Pancreas (tissue), 10 donors: Measurements from ENCODE around the gene ARTN. TPM values are rescaled to one million over a fixed set of nuclear protein-coding genes. Genes with fewer than 3 reads are reported as not detected.

Source experiments
- ATAC-seq, 4 donors: fragments of 200-7000 bp; cut with Tn5 transposase; one replicate each; pipeline versions ENCODE4 v1.8.0 to v1.9.1; 2020; ENCODE audit warnings: mild to moderate bottlenecking in 4 of 4, moderate library complexity in 4 of 4
- DNase-seq, 6 donors: peaks; one replicate each; pipeline ENCODE4 v3.0.0-alpha.2; 2020
- FAIRE-seq: peaks from 2 replicates; lab custom pipeline; 2012; peaks lifted over from hg19 to GRCh38; lab: Jason Lieb, UNC
- H3K27ac ChIP-seq, 4 donors: fragments of 200-600 bp; sonication (generic); 1 replicate in 3 of 4; 2 replicates in 1 of 4; pipeline versions ENCODE4 v1.5.0 to v1.8.0; 2020
- H3K27me3 ChIP-seq, 4 donors: fragments of 200-600 bp; one replicate each; pipeline ENCODE4 v1.8.0; 2021
- H3K36me3 ChIP-seq, 3 donors: fragments of 200-600 bp; sonication (generic) in 1 of 3; one replicate each; pipeline versions ENCODE4 v1.5.0 to v1.8.0; 2020 to 2021
- H3K4me1 ChIP-seq, 3 donors: fragments of 200-600 bp; one replicate each; pipeline ENCODE4 v1.8.0; 2021
- H3K4me3 ChIP-seq, 4 donors: fragments of 200-600 bp; sonication (generic) in 2 of 4; one replicate each; pipeline versions ENCODE4 v1.5.0 to v1.8.0; 2020 to 2021
- H3K9me3 ChIP-seq, 4 donors: fragments of 200-600 bp; one replicate each; pipeline ENCODE4 v1.8.0; 2021
- WGBS, 2 donors: extraction: QIAGEN DNeasy Blood & Tissue Kit; methylation state at CpG; one replicate each; pipeline ENCODE4 v1.1.7; 2013; 5-methylcytosine and 5-hydroxymethylcytosine counted together
- intact Hi-C, 3 donors: fragments of 100-400 bp; cut with DNase I; formaldehyde crosslinking; loops; one replicate each; pipeline versions ENCODE4 v1.11.1 to v1.14.2; 2022
- polyA plus RNA-seq, 2 donors: library from polyadenylated mRNA; stranded (reverse); fragments of 200-250 nt; gene quantifications; one replicate each; pipeline ENCODE4 v1.2.3, GENCODE V29; 2013
- total RNA-seq, 6 donors: library from RNA; stranded (reverse); fragmentation: NEBNext Ultra II Directional in 4 of 6; extraction: Animal tissue kit (Norgen Biotek cat#: 25700) in 4 of 6; gene quantifications; one replicate each; pipeline versions ENCODE4 v1.2.1 to v1.2.4, GENCODE V29; 2021 to 2023
- TF ChIP-seq, protein P1 (sequence below), 4 donors: fragments of 200-600 bp; sonication (generic) in 3 of 4; IDR thresholded peaks; one replicate each; pipeline versions ENCODE4 v1.5.0 to v1.8.0; 2021; ENCODE audit warnings: antibody characterized with exemption in 4 of 4
- donor health status: healthy with polysubstance abuse.
- donor health status: DM: no; HTN: no; CAD: no; lungs with moderate emphysema.
- donor health status: DM: no; HTN: no; CAD: no.
- donor health status: control.
- donor health status: control.
- donor health status: Bipolar disorder and iron deficiency.
- donor health status: DM: yes; HTN: yes; CAD: no.
- donor health status: DM: no; HTN: no; CAD: no.
- donor health status: DM: no; HTN: no; CAD: no.
- donor health status: DM: yes; HTN: yes; CAD: no.

The ARTN gene
- total and polyA plus RNA-seq, 8 donors: 0.87 to 3.2 (median 1.2) TPM

DNA sequence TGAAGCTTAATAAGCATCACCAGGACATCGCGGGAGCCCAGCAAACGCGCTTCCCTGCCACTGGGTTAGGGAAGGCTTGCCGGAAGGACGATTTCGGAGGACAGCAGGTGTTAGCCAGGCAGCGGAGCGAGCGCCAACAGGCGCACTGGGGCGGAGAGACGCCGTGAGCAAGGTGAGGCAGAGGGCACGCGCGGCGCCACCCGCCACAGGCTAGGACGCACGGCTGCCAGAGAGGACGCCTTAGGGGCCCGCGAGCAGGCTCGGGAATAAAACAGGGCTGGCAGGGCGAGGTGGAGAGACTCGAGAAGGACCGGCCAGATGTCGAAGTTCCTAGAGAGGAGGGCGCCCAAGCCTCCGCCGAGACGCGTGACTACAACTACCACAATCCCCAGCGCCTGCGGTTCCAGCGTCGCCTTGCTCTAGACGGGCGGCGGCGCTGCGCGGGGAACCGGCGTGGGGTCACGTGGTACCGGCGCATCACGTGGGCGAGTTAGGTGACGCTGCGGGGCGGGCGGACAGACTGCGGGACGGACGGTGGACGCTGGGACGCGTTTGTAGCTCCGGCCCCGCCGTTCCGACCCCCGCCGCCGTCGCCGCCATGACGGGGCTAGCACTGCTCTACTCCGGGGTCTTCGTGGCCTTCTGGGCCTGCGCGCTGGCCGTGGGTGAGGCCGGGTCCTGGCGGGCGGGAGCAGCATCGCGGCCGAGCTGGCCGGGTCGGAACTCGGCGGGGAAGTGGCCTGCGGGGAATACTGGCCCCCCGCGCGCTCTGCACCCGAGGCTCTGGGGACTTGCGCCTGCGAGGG lies 41.0 kb downstream of the ARTN start, which contains the start of gene ATP6V0B:
Gene ATP6V0B, plus strand, starts transcription at position 518 of the 806 bp plus-strand sequence. Its CDS starts 81 bp downstream, at position 599.
- WGBS, 2 donors: 0% methylated on average over 83 to 93 of the region's 93 CpGs

DNA sequence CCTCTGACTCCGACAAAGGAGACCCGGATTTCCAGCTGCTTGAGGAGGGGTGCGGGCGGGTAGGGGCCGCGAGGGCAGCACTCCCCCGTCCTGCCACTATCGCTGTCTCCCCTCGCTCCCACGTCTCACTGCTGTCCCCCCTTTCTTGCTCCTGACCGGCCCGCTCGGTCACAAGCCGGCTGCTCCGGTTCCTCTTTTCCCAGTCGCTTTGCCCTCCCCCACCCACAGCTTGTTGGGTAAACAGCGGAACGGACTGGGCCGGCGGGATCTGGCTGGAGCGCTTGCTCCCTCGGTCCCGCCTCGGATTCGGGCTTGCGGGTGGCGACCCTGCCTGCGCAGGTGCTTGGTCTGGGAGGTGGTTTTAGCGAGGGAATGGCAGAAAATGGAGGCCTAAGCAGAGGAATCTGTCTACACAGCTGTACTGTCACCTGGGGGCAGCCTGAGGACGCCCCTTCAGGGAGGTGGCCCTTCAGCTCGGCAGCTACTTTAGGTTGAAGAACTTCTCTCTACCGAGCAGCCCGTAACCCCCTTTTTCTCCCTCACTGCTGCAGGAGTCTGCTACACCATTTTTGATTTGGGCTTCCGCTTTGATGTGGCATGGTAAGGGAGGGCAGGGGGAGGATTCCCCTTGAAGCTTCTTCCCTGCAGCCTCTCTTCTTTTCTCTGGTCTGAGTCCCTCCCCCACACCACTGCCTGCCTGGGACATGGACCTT lies 41.8 kb downstream of the ARTN start:
- H3K27me3 ChIP-seq: no peaks in the 10 kb centered on the region
- peak overlapping the region; percentile 86 to 96 (median 92) for H3K27ac ChIP-seq
- H3K36me3 ChIP-seq: peaks cover 0 to 4% (median 0%) of the 10 kb centered on the region in 3 donors
- intact Hi-C loops: no loop called here
- ATAC-seq (peak; percentile 39 to 53 (median 50)), DNase-seq (peak; percentile 70 to 87 (median 76)), FAIRE-seq (no peak)
- H3K4me3 ChIP-seq: peak overlapping the region; percentile 69 to 92 (median 82)
- H3K9me3 ChIP-seq: no peaks in the 10 kb centered on the region
- peaks cover 6 to 36% (median 14%) of the 10 kb centered on the region in 3 donors for H3K4me1 ChIP-seq
- 1% methylated on average over 34 of the region's 34 CpGs for WGBS, 2 donors
- TF ChIP-seq, protein P1, sequence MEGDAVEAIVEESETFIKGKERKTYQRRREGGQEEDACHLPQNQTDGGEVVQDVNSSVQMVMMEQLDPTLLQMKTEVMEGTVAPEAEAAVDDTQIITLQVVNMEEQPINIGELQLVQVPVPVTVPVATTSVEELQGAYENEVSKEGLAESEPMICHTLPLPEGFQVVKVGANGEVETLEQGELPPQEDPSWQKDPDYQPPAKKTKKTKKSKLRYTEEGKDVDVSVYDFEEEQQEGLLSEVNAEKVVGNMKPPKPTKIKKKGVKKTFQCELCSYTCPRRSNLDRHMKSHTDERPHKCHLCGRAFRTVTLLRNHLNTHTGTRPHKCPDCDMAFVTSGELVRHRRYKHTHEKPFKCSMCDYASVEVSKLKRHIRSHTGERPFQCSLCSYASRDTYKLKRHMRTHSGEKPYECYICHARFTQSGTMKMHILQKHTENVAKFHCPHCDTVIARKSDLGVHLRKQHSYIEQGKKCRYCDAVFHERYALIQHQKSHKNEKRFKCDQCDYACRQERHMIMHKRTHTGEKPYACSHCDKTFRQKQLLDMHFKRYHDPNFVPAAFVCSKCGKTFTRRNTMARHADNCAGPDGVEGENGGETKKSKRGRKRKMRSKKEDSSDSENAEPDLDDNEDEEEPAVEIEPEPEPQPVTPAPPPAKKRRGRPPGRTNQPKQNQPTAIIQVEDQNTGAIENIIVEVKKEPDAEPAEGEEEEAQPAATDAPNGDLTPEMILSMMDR (IDR thresholded peaks at IDR 0.05): no peak

More for the DNA sequence above, 41.0 kb downstream of the ARTN start, which contains the start of gene ATP6V0B:
- Histone ChIP-seq H3K27ac (peak within 1 kb of the TSS; percentile 86 to 96 (median 92)), H3K9me3 (no peaks in the 10 kb centered on the region), H3K4me3 (peak within 1 kb of the TSS; percentile 69 to 92 (median 82)), H3K36me3 (peaks cover 0 to 4% (median 0%) of the 10 kb centered on the region in 3 donors), H3K4me1 (peaks cover 6 to 33% (median 14%) of the 10 kb centered on the region in 3 donors), H3K27me3 (no peaks in the 10 kb centered on the region)
- TF ChIP-seq, protein P1 (IDR thresholded peaks at IDR 0.05): peak in 1 of 4 donors; percentile 12
- peak; percentile 95 to 99 (median 97) for DNase-seq
- no peak for FAIRE-seq
- intact Hi-C loops: no loop called here
- peak; percentile 81 to 91 (median 84) for ATAC-seq

DNA sequence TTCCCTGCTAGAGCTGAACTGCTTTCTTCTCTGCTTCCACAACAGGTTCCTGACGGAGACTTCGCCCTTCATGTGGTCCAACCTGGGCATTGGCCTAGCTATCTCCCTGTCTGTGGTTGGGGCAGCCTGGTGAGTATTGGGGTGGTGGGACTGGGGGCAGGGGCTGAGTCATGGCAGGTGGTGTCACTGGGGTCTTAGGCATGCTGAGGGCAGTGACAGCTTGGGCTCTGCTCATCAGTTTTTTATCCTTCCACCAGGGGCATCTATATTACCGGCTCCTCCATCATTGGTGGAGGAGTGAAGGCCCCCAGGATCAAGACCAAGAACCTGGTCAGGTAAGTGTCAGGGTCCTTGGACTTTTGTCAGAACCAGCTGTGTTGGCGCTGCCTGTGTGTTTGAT lies 42.4 kb downstream of the ARTN start:
- TF ChIP-seq, protein P1 (IDR thresholded peaks at IDR 0.05): no peak
- H3K9me3 ChIP-seq: no peaks in the 10 kb centered on the region
- H3K36me3 ChIP-seq: peaks cover 0 to 4% (median 0%) of the 10 kb centered on the region in 3 donors
- H3K4me3 ChIP-seq: peak overlapping the region; percentile 69 to 92 (median 82)
- FAIRE-seq (no peak), DNase-seq (no peak), ATAC-seq (no peak)
- 30 to 39% methylated on average over 4 of the region's 4 CpGs for WGBS, 2 donors
- H3K27me3 ChIP-seq: no peaks in the 10 kb centered on the region
- intact Hi-C loops: no loop called here
- peaks cover 0 to 31% (median 14%) of the 10 kb centered on the region in 3 donors for H3K4me1 ChIP-seq
- H3K27ac ChIP-seq: peak overlapping the region in 2 of 4 donors; percentile 86 to 96

DNA sequence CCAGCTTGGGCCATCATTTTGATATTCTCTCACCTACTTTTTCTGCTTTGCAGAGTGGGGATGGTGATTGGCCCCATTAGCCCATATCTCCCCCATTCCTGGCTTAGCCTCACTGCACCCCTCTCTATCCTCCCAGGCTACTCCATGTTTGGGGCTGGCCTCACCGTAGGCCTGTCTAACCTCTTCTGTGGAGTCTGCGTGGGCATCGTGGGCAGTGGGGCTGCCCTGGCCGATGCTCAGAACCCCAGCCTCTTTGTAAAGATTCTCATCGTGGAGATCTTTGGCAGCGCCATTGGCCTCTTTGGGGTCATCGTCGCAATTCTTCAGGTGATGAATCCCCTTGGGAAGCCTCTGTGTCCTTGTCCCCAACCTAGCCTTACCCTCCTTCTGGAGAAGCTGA lies 43.3 kb downstream of the ARTN start:
- peak in 1 of 6 donors; percentile 17 for DNase-seq
- Histone ChIP-seq H3K27ac (no peak overlapping the region), H3K36me3 (peaks cover 0 to 4% (median 0%) of the 10 kb centered on the region in 3 donors), H3K4me3 (peak overlapping the region in 2 of 4 donors; percentile 5 to 72), H3K27me3 (no peaks in the 10 kb centered on the region), H3K4me1 (peaks cover 0 to 31% (median 14%) of the 10 kb centered on the region in 3 donors), H3K9me3 (no peaks in the 10 kb centered on the region)
- 64 to 74% methylated on average over 8 of the region's 8 CpGs for WGBS, 2 donors
- TF ChIP-seq, protein P1 (IDR thresholded peaks at IDR 0.05): no peak
- intact Hi-C loops: no loop called here
- no peak for ATAC-seq
- FAIRE-seq: no peak
